B cell (primary cell): Measurements from ENCODE around the gene RABL2B.
"Not testable (repeated sequence)": the region's sequence is repeated elsewhere in the genome, so short reads cannot be mapped to it uniquely, and the experiment has no call there.

Source experiments
- CTCF ChIP-seq: fragments of 200-600 bp; IDR thresholded peaks from one replicate; pipeline ENCODE4 v1.8.0; 2022; ENCODE audit warnings: antibody characterized with exemption, mild to moderate bottlenecking
- EZH2 ChIP-seq: IDR thresholded peaks from 2 replicates; pipeline ENCODE4 v1.6.1; 2012; ENCODE audit warnings: borderline replicate concordance, low read depth, mild to moderate bottlenecking, moderate library complexity, low read length; ENCODE audit not compliant: insufficient read depth, poor library complexity, severe bottlenecking

- not testable (repeated sequence) for TF ChIP-seq CTCF, EZH2
Observed at GRCh38 chr22:50782253-50782652, 1.2 kb downstream of the RABL2B start.
